Ovary (tissue), 3 donors: ENCODE results near the gene CALCOCO2.

Experiments used
- CTCF ChIP-seq, 3 donors: fragments of 450-650 bp in 2 of 3; fragments of 200-600 bp in 1 of 3; IDR thresholded peaks; one replicate each; pipeline versions ENCODE4 v1.5.1 to v1.8.0; 2016 to 2022; ENCODE audit warnings: antibody characterized with exemption in 3 of 3, mild to moderate bottlenecking in 1 of 3
- EP300 ChIP-seq: sonication (generic); formaldehyde crosslinking; IDR thresholded peaks from one replicate; pipeline ENCODE4 v1.6.1; 2017; ENCODE audit warnings: antibody characterized with exemption
- POLR2A ChIP-seq: fragments of 450-650 bp; IDR thresholded peaks from one replicate; pipeline ENCODE4 v1.6.1; 2017; ENCODE audit warnings: antibody characterized with exemption, mild to moderate bottlenecking, moderate library complexity
- donor health status: DM: no; HTN: no; CAD: no.

GRCh38 chr17:48809182-48809581 is 21.7 kb upstream of the CALCOCO2 start:
- TF ChIP-seq CTCF (IDR thresholded peaks at IDR 0.05) = no peak
- no peak for TF ChIP-seq EP300
- no peak for TF ChIP-seq POLR2A
